Ovary (tissue), 3 donors: ENCODE data around the gene NDUFS7.

ENCODE experiments used
- CTCF ChIP-seq, 3 donors: fragments of 450-650 bp in 2 of 3; fragments of 200-600 bp in 1 of 3; IDR thresholded peaks; one replicate each; pipeline versions ENCODE4 v1.5.1 to v1.8.0; 2016 to 2022; ENCODE audit warnings: antibody characterized with exemption in 3 of 3, mild to moderate bottlenecking in 1 of 3
- EP300 ChIP-seq: sonication (generic); formaldehyde crosslinking; IDR thresholded peaks from one replicate; pipeline ENCODE4 v1.6.1; 2017; ENCODE audit warnings: antibody characterized with exemption
- POLR2A ChIP-seq: fragments of 450-650 bp; IDR thresholded peaks from one replicate; pipeline ENCODE4 v1.6.1; 2017; ENCODE audit warnings: antibody characterized with exemption, mild to moderate bottlenecking, moderate library complexity
- donor health status: DM: no; HTN: no; CAD: no.

- TF ChIP-seq CTCF (IDR thresholded peaks at IDR 0.05) (no peak), POLR2A (no peak), EP300 (no peak)
These were observed 40.7 kb upstream of the NDUFS7 start for GRCh38 chr19:1343041-1343440.
